ENCODE measurements around the gene AMBRA1.
"Not testable (repeated sequence)": the region's sequence is repeated elsewhere in the genome, so short reads cannot be mapped to it uniquely, and the experiment has no call there.

AMBRA1 gene

GRCh38 chr11:46381819-46382645 lies 211.8 kb downstream of the AMBRA1 start:
- no peak for DNase-seq (ENCODE audit: low read depth)

GRCh38 chr11:46381048-46381818 lies 212.6 kb downstream of the AMBRA1 start, which contains the start of gene MDK:
MDK (plus strand) TSS chr11:46381669; CDS start chr11:46382058, 389 bp downstream.
- no peak for DNase-seq (ENCODE audit: low read depth)

- DNase-seq (ENCODE audit: low read depth): peak; percentile 29
Measured at GRCh38 chr11:46380340-46381047, 213.3 kb downstream of the AMBRA1 start.

GRCh38 chr11:46379482-46380293 lies 214.1 kb downstream of the AMBRA1 start:
- DNase-seq (ENCODE audit: low read depth): not testable (repeated sequence)

- DNase-seq (ENCODE audit: low read depth): no peak
Measured at GRCh38 chr11:46378811-46379481, 214.9 kb downstream of the AMBRA1 start.

GRCh38 chr11:46378296-46378695 lies 215.5 kb downstream of the AMBRA1 start:
- DNase-seq (ENCODE audit: low read depth): no peak

GRCh38 chr11:46377831-46378230 lies 216.0 kb downstream of the AMBRA1 start:
- DNase-seq (ENCODE audit: low read depth): no peak

GRCh38 chr11:46377290-46377689 lies 216.5 kb downstream of the AMBRA1 start:
- DNase-seq (ENCODE audit: low read depth): no peak

- no peak for DNase-seq (ENCODE audit: low read depth)
Measured at GRCh38 chr11:46376258-46377050, 217.4 kb downstream of the AMBRA1 start.

GRCh38 chr11:46375392-46376101 lies 218.3 kb downstream of the AMBRA1 start:
- no peak for DNase-seq (ENCODE audit: low read depth)

- DNase-seq (ENCODE audit: low read depth): no peak
Measured at GRCh38 chr11:46374815-46375214, 219.0 kb downstream of the AMBRA1 start.

- no peak for DNase-seq (ENCODE audit: low read depth)
Measured at GRCh38 chr11:46373787-46374740, 219.8 kb downstream of the AMBRA1 start.

- DNase-seq (ENCODE audit: low read depth): not testable (repeated sequence)
Measured at GRCh38 chr11:46372501-46372900, 221.3 kb downstream of the AMBRA1 start.

- DNase-seq (ENCODE audit: low read depth): no peak
Measured at GRCh38 chr11:46372086-46372485, 221.7 kb downstream of the AMBRA1 start.

- not testable (repeated sequence) for DNase-seq (ENCODE audit: low read depth)
Measured at GRCh38 chr11:46371262-46371661, 222.6 kb downstream of the AMBRA1 start.

- DNase-seq (ENCODE audit: low read depth): no peak
Measured at GRCh38 chr11:46370253-46370652, 223.6 kb downstream of the AMBRA1 start.

- peak; percentile 78 for DNase-seq (ENCODE audit: low read depth)
Measured at GRCh38 chr11:46369458-46370152, 224.2 kb downstream of the AMBRA1 start.

- no peak for DNase-seq (ENCODE audit: low read depth)
Measured at GRCh38 chr11:46367916-46368267, 225.9 kb downstream of the AMBRA1 start.

All from iris pigment epithelial cell (primary cell).